Activated T-helper 1 cell treated with anti-CD3 and anti-CD28 coated beads, Interleukin-12 subunit alpha, Interleukin-12 subunit beta, Interleukin-2, Interleukin-4 antibody, amounts not matched to agents 30 ng/mL and 10 ng/mL and 1 ng/mL, durations not matched to agents 14 hours and 24 hours and 36 hours (primary cell): ENCODE measurements around the gene ZIC2. TPM values are rescaled to one million over a fixed set of nuclear protein-coding genes. Genes with fewer than 3 reads are reported as not detected.
"Not testable (repeated sequence)": the region's sequence is repeated elsewhere in the genome, so short reads cannot be mapped to it uniquely, and the experiment has no call there.

Experiments used
- DNase-seq: peaks from one replicate; pipeline ENCODE4 v3.0.0; 2021; ENCODE audit warnings: low spot score
- H3K27ac Mint-ChIP-seq: one replicate; pipeline ENCODE4 v1.8.0; 2021; ENCODE audit warnings: mild to moderate bottlenecking, mixed read lengths
- H3K27me3 Mint-ChIP-seq: one replicate; pipeline ENCODE4 v1.8.0; 2022; ENCODE audit warnings: mild to moderate bottlenecking, moderate library complexity, mixed read lengths; ENCODE audit not compliant: insufficient read depth
- H3K36me3 Mint-ChIP-seq: one replicate; pipeline ENCODE4 v1.8.0; 2021; ENCODE audit warnings: low read depth, mixed read lengths
- H3K4me1 Mint-ChIP-seq: one replicate; pipeline ENCODE4 v1.8.0; 2021; ENCODE audit warnings: low read depth, mixed read lengths
- H3K4me3 Mint-ChIP-seq: one replicate; pipeline ENCODE4 v1.8.0; 2021; ENCODE audit warnings: mild to moderate bottlenecking, moderate library complexity, mixed read lengths
- H3K9me3 Mint-ChIP-seq: one replicate; pipeline ENCODE4 v1.8.0; 2021; ENCODE audit warnings: mixed read lengths
- intact Hi-C: fragments of 100-400 bp; cut with micrococcal nuclease; formaldehyde crosslinking; loops from one replicate; pipeline ENCODE4 v1.15.1; 2024
- total RNA-seq: library from RNA; stranded (reverse); gene quantifications from 2 replicates; pipeline ENCODE4 v1.2.3, GENCODE V29; 2022

ZIC2 gene
- total RNA-seq, result 0.08 and 0.10 TPM in 2 replicates

DNA sequence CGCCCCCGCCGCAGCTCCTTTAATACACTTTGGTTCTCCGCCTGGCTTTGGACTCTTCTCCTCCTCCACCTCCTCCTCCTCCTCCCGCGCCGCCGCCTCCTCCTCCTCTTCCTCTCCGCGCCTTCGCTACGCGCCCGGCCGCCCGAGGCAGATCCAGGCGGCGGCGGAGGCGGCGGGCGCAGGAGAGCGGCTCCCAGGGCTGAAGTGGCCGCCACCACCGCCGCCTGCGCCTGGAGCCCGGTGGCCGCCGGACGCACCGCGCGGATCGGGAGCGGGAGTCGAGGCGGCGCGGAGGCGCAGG, at the start of gene ZIC2:
ZIC2 (plus strand) TSS at position 50 of the 301 bp plus-strand sequence. CDS start 281 bp downstream, outside the sequence.
- Mint-ChIP-seq H3K4me1 (peaks cover 16% of the 10 kb centered on the region), H3K9me3 (no peaks in the 10 kb centered on the region), H3K27me3 (peaks cover 59% of the 10 kb centered on the region), H3K36me3 (no peaks in the 10 kb centered on the region), H3K4me3 (peak within 1 kb of the TSS; percentile 61), H3K27ac (peak within 1 kb of the TSS; percentile 73)
- no peak for DNase-seq
- intact Hi-C loops, result no loop called here

DNA sequence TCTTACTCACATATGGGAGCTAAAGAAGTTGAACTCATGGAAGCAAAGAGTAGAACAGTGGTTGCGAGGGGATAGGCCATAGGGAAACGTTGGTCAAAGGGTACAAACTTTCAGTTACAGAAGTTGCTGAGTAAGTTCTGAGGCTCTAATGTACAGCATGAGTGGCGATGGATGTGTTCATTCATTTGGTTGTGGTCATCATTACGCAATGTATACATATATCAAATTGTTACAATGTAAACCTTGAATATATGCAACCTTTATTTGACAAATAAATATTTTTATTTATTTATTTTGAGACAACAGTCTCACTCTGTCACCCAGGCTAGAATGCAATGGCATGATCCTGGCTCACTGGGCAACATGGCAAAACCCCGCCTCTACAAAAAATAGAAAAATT, 48.7 kb upstream of the ZIC2 start:
- intact Hi-C loops, result no loop called here
- Mint-ChIP-seq H3K36me3 (no peaks in the 10 kb centered on the region), H3K4me1 (peaks cover 5% of the 10 kb centered on the region), H3K9me3 (no peaks in the 10 kb centered on the region), H3K27ac (no peak overlapping the region), H3K27me3 (peaks cover 25% of the 10 kb centered on the region), H3K4me3 (no peak overlapping the region)
- DNase-seq, result no peak

GRCh38 chr13:99935772-99936171, 45.8 kb upstream of the ZIC2 start:
- Mint-ChIP-seq H3K4me1 (no peaks in the 10 kb centered on the region), H3K4me3 (no peak overlapping the region), H3K9me3 (no peaks in the 10 kb centered on the region), H3K27me3 (peaks cover 23% of the 10 kb centered on the region), H3K36me3 (no peaks in the 10 kb centered on the region), H3K27ac (no peak overlapping the region)
- intact Hi-C loops, result no loop called here
- no peak for DNase-seq

- Mint-ChIP-seq H3K36me3 (no peaks in the 10 kb centered on the region), H3K9me3 (no peaks in the 10 kb centered on the region), H3K4me3 (no peak overlapping the region), H3K4me1 (no peaks in the 10 kb centered on the region), H3K27ac (no peak overlapping the region), H3K27me3 (peaks cover 30% of the 10 kb centered on the region)
- intact Hi-C loops, result no loop called here
- no peak for DNase-seq
Measured at GRCh38 chr13:99938635-99939034, 42.9 kb upstream of the ZIC2 start.

- no peak overlapping the region for H3K27ac Mint-ChIP-seq
- no peaks in the 10 kb centered on the region for H3K4me1 Mint-ChIP-seq
- H3K36me3 Mint-ChIP-seq, result no peaks in the 10 kb centered on the region
- no peaks in the 10 kb centered on the region for H3K9me3 Mint-ChIP-seq
- no peak overlapping the region for H3K4me3 Mint-ChIP-seq
- DNase-seq, result no peak
- H3K27me3 Mint-ChIP-seq, result peaks cover 28% of the 10 kb centered on the region
- intact Hi-C loops, result no loop called here
Measured at GRCh38 chr13:99941086-99941485, 40.5 kb upstream of the ZIC2 start.

DNA sequence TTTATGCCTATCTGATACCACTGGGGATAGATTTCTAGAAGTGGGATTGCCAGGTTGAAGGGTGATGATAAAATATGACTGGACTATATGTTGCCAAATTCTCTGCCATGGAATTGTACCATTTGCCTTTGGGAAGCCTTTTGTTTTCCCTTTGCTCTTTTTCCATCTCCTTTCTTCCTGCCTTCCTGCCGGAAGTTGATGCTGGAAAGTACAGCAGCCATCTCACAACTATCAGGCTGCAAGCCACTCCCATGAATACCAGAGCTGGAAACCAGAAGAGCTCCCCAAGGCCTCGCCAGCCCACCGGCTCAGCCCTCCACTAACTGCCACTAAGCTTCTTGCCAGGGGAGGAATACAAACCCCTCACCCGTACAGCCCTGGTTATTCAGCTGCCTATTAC, 39.7 kb upstream of the ZIC2 start:
- H3K36me3 Mint-ChIP-seq, result no peaks in the 10 kb centered on the region
- intact Hi-C loops, result no loop called here
- H3K9me3 Mint-ChIP-seq, result no peaks in the 10 kb centered on the region
- H3K4me3 Mint-ChIP-seq, result no peak overlapping the region
- peaks cover 31% of the 10 kb centered on the region for H3K27me3 Mint-ChIP-seq
- H3K27ac Mint-ChIP-seq, result no peak overlapping the region
- no peaks in the 10 kb centered on the region for H3K4me1 Mint-ChIP-seq
- DNase-seq, result no peak

GRCh38 chr13:99944102-99944501, 37.5 kb upstream of the ZIC2 start:
- DNase-seq, result no peak
- Mint-ChIP-seq H3K9me3 (no peaks in the 10 kb centered on the region), H3K27ac (no peak overlapping the region), H3K4me1 (no peaks in the 10 kb centered on the region), H3K36me3 (no peaks in the 10 kb centered on the region), H3K4me3 (no peak overlapping the region), H3K27me3 (peaks cover 28% of the 10 kb centered on the region)
- intact Hi-C loops, result no loop called here

- no peak for DNase-seq
- H3K9me3 Mint-ChIP-seq, result no peaks in the 10 kb centered on the region
- H3K4me1 Mint-ChIP-seq, result no peaks in the 10 kb centered on the region
- H3K4me3 Mint-ChIP-seq, result no peak overlapping the region
- peaks cover 33% of the 10 kb centered on the region for H3K27me3 Mint-ChIP-seq
- H3K36me3 Mint-ChIP-seq, result no peaks in the 10 kb centered on the region
- no peak overlapping the region for H3K27ac Mint-ChIP-seq
- intact Hi-C loops, result no loop called here
Measured at GRCh38 chr13:99944606-99945005, 37.0 kb upstream of the ZIC2 start.

GRCh38 chr13:99945515-99945914, 36.1 kb upstream of the ZIC2 start:
- H3K4me1 Mint-ChIP-seq, DNase-seq, H3K9me3 Mint-ChIP-seq, H3K4me3 Mint-ChIP-seq, H3K27ac Mint-ChIP-seq, H3K36me3 Mint-ChIP-seq, intact Hi-C loops: not testable (repeated sequence)
- peaks cover 41% of the 10 kb centered on the region for H3K27me3 Mint-ChIP-seq

DNA sequence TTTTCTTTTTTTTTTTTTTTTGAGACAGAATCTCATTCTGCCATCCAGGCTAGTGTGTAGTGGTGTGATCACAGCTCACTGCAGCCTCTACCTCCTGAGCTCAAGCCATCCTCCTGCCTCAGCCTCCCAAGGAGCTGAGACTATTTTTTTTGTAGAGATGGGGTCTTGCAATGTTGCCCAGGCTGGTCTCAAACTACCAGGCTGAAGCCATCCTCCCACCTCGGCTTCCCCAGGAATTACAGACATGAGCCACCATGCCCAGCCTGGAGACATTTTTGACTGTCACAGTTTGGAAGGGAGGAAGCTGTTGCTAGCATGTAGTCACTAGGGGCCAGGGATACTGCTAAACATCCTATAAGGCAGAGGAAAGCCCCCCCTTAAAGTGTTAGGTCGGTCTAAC, 33.9 kb upstream of the ZIC2 start:
- peaks cover 52% of the 10 kb centered on the region for H3K27me3 Mint-ChIP-seq
- no peaks in the 10 kb centered on the region for H3K4me1 Mint-ChIP-seq

GRCh38 chr13:99948411-99948810, 33.2 kb upstream of the ZIC2 start:
- Mint-ChIP-seq H3K4me3 (no peak overlapping the region), H3K9me3 (no peaks in the 10 kb centered on the region), H3K27ac (no peak overlapping the region), H3K27me3 (peaks cover 55% of the 10 kb centered on the region), H3K4me1 (no peaks in the 10 kb centered on the region), H3K36me3 (no peaks in the 10 kb centered on the region)
- DNase-seq, result no peak
- intact Hi-C loops, result no loop called here

More for the DNA sequence above, 33.9 kb upstream of the ZIC2 start:
- intact Hi-C loops, result no loop called here
- Mint-ChIP-seq H3K27ac (no peak overlapping the region), H3K36me3 (no peaks in the 10 kb centered on the region), H3K4me3 (no peak overlapping the region), H3K9me3 (no peaks in the 10 kb centered on the region)
- DNase-seq, result no peak

GRCh38 chr13:99948907-99949678, 32.5 kb upstream of the ZIC2 start:
- intact Hi-C loops, result no loop called here
- no peak overlapping the region for H3K4me3 Mint-ChIP-seq
- no peaks in the 10 kb centered on the region for H3K9me3 Mint-ChIP-seq
- H3K4me1 Mint-ChIP-seq, result no peaks in the 10 kb centered on the region
- DNase-seq, result no peak
- no peaks in the 10 kb centered on the region for H3K36me3 Mint-ChIP-seq
- H3K27me3 Mint-ChIP-seq, result peaks cover 60% of the 10 kb centered on the region
- H3K27ac Mint-ChIP-seq, result no peak overlapping the region

- no peak for DNase-seq
- intact Hi-C loops, result loop anchor here (10.0 kb wide), 1 partner anchor 1465 kb away; the partner anchor contains the start of gene NALCN
- Mint-ChIP-seq H3K27ac (no peak overlapping the region), H3K9me3 (no peaks in the 10 kb centered on the region), H3K27me3 (peaks cover 60% of the 10 kb centered on the region), H3K4me3 (no peak overlapping the region), H3K36me3 (no peaks in the 10 kb centered on the region), H3K4me1 (no peaks in the 10 kb centered on the region)
Measured at GRCh38 chr13:99949679-99950413, 31.7 kb upstream of the ZIC2 start.
